HG02938 (cell line): ENCODE data around the gene ABAT.
"Not testable (repeated sequence)": the region's sequence is repeated elsewhere in the genome, so short reads cannot be mapped to it uniquely, and the experiment has no call there.

ENCODE experiments used
- ATAC-seq: cut with Tn5 transposase; IDR thresholded peaks from one replicate; pipeline ENCODE4 v1.9.1; 2021; ENCODE audit warnings: mild to moderate bottlenecking, moderate library complexity; ENCODE audit not compliant: unreplicated experiment

The ABAT gene

DNA sequence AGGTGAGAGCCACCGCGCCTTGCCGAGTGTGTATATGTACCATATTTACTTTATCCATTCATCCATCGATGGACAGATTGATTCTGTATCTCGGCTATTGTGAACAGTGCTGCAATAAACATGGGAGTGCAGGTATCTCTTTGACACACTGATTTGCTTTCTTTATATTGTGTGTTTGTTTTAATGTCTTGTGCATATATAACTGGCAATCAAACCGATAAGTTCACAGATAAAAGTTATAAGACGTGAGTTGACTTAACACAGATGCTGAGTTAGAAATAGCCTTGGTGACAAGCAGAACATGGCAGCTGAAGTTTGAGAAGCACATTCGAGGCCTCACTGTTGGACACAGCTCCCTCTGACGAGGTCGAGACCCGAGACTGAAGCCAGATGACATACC is 99.8 kb downstream of the ABAT start:
- no peak for ATAC-seq

DNA sequence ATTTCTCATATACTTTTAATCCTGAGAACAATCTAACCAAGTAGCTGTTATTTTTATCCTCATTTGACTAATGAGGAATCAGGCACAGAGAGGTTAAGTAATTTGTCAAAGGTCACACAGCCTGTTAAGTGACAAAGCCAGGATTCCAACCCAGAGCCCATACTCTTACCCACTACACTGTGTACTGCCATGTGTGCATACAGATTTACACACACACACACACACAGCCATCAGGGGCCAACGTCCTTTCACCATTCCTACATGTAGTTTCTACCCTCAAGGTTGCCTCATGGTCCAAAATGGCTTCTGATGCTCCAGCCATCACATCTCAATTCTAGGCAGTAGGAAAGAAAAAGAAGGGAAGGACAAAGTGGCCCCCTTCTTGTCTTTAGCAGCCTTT is 100.9 kb downstream of the ABAT start:
- no peak for ATAC-seq

DNA sequence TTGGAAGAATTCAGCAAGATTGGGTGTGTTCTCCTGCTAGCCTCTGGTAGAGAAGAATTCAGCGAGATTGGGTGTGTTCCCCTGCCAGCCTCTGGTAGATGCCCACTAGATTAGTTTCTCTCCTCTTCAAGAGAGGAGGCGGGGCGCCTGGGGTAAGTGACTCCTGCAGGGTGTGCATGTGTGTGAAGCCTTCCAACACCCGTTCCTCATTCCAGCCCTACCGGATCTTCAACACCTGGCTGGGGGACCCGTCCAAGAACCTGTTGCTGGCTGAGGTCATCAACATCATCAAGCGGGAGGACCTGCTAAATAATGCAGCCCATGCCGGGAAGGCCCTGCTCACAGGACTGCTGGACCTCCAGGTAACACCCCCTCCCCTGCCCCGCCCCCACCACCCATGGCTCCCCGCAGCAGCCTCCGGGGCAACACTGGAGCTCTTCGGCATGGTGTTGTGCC is 101.7 kb downstream of the ABAT start:
- ATAC-seq, result no peak

DNA sequence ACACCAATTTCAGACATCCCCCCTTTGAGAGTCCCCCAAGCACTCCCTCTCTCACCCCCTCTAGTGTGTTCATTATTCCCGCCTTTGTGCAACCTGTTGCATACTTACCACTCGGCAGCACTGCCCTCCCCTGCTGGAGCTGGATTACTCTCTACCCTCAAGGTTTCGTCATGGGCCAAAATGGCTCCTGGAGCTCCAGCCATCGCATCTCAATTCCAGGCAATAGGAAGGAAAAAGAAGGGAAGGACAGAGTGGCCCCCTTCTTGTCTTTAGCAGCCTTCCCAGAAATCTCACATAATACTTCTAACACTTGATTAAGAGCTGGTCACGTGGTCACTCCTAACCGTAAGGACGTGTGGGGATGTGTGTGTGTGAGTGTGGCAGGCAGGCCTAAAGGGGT is 102.8 kb downstream of the ABAT start:
- ATAC-seq, result no peak

DNA sequence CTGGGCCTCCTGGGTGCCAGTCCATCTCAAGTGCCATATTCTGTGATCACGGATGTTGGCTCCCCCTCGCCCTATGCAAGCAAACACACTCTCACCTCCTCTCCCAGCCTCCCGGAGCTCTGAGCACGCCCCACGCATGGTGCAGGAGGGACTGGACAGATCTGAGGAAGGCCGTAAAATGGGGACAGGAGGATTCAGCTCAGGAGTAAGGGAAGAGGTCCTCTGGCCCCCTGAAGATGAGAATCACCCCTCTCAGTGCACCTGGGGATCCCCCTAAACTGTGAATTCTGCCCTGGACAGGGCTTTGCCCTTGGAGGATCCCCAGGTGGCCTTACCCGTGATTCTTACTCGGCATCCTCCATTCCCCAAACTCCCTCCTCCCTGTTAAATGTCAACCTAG is 107.4 kb downstream of the ABAT start:
- no peak for ATAC-seq

DNA sequence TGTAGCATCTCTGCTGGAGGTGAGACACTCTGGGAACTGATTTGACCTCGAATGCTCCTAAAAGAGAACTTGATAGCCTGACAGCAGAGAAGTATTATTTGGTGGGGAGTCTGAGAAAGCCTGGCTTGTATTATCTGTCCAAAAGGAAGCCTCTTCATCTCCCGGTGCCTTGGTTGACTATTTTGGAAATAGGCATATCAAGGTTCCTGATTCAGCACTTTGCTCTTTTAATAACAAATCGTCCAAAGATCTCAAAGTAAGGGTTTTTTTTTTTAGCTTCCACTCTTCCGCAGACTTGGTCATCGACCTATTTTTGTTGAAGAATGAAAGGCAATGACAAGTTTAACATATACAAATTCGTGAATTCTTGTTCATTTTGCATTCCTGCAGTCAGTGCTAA is 108.3 kb downstream of the ABAT start:
- no peak for ATAC-seq

DNA sequence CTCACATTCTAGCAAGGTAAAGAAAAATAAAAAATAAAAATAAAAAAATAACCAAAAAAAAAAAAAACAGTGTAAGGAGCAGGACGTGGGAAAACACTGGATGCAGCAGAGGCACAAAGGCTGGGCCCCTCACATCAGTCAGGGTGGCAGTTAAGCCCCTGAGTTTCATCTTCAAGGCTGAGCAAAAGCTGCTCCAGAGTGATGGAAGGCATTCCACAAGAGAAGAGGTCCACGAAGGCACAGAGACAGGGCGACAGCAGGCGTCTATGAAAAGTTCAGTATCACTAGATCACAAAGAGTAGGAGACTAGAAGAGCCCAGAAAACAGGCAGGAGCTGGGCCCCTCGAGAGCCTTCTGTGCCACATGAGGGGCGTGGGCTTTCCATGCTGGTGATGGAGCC is 111.0 kb downstream of the ABAT start:
- ATAC-seq, result no peak

DNA sequence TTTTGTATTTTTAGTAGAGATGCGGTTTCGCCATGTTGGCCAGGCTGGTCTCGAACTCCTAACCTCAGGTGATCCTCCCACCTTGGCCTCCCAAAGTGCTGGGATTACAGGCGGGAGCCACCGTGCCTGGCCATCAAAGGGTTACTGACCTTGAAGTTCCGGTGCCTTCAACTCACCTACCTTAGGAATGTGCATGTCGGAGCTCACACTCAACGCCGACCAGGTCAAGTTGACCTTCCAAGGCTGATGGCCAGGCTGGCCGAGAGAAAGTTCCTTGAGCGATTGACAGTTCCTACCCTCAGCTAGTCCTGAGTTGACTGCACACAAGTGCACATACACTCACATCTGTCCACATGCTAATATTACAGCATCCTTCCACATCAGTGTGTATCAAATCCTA is 111.9 kb downstream of the ABAT start:
- not testable (repeated sequence) for ATAC-seq

DNA sequence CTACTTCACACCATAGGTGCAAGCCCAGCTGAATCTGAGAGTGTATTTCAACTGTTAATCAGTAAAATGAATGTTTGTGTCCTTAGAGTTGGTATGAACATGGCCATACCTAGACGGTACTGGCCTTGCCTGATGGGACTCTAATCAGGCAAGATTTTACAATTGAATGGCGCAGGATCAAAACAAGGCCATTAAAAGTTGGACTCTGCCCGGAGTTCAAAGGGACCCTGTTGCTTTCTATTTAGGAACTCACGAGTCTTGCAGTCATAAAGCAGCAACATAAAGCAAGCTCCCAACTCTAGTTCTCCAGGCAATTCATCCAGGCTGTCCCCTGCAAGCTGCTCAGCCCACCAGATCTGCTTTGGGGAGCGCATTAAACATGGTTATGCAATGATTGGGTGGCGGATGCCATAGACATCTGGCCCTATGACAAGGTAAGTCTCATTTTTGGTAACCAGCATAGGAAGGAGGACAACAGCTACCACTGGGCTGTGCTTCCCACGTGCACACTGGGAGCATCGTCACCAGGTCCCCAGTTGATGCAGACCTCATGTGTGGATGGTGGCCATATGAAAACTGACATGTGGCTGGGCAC is 114.3 kb downstream of the ABAT start:
- ATAC-seq, result no peak

DNA sequence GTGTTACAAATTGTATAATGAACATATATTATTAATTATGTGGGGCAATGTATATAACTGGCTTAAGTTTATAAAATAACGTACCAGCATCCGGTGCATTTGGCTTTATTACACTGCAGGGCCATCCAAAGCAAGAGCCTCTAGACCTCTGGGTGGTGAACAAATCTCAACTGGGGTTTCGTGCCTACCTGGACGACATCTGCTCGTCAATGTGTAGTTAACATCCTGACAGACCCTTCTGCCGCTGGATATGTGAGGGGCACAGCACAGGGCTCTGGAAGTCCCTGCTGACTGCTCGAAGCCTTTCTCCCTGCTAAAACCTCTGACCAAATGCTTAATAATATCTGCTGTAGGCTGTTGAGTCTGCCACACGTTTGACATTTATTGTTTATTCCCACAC is 120.7 kb downstream of the ABAT start:
- no peak for ATAC-seq

DNA sequence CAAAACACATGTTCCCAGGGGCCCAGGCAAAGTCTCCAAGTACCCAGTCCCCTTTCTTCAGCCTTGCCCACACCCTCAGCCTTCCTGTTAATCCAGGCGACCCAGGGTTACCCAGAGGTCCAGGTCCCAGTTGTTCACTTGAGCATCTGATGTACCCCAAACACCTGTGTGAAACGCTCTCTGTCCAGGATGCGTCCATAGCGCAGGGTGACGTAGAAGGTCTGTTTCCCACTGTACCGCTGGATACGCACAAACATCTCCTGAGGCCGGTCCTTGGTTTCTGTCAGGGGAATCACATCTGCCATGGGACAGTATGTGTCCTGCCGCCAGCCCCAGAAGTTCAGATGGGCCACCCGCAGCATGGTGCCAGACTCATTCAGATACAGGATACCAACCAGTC is 121.4 kb downstream of the ABAT start:
- no peak for ATAC-seq

DNA sequence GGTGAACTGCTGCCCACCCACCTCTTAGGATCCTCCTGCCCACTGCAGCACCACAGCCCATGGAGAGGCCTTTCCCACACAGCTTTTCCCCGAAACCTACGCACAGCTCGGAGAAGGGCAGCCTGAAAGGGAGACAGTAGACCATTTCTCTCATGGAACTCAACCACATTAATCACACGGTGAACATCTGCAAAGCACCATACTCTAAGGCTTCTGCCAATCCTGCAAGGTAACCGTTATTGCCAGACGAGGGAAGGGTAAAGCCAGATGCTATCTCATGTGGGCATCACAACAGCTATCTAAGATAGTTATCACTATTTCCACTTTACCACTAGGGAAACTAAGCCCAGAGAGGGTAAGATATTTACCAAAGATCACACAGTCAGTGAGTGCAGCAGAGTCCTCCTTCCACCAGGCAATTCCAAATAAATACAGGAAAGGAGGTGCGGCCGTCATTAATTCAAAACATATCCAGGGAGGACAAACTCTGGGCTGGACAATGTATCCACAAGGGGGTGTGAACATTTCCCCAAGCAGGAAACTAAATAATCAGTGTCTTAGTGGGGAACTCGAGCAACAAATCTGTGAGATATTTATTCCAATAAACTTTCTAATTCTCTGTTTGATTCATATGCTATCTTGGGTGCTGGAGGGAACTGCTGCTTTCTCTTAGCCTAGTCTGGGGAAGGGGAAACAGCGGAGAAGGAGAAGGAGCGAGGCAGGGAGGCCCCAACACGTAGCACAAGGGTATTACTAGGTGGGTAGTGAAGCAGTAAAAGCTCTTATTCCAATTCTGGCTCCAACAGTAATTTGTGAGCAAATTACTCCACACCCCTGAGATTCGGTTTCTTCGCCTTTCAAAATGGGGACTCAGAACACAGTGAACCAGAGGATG is 122.3 kb downstream of the ABAT start:
- no peak for ATAC-seq

DNA sequence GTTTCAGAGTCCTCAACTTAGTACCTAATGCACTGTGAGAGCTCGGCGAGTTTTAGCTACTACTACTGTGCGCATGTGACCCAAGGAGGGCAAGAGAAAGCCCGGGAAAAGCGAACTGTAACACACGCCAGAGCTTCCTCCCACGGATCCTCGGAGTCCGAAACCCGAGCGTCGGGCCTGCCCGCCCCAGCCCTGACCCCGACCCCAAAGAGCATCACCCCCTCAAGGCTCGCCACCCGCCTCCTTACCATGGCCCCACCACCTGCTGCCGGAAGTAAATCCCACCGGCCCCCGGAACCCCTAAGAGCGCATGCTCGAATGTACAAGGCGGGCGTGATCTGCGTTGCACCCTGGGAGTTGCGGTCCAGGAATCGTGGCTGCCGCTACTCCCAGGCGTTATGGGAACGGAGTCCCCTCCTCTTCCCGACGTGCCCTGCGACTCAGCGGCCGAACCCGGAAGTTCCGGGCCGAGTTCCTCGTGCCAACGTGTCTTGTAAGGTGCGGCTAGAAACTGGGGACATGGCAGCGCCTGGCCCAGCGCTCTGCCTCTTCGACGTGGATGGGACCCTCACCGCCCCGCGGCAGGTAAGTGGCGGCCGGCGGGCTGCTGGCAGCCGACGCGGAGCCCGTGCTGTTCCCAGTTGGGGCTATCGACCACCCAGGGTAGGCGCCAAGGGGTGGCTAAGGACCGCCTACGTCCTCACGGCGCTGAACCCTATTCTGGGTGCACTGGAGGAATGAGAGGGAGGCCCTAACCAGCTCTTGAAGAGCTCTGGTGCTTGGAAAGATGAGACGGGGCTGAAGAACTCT is 123.2 kb downstream of the ABAT start, which contains the start of the genes PMM2 and TMEM186:
Gene PMM2, plus strand, starts transcription at position 476 of the 810 bp plus-strand sequence. Its CDS starts 44 bp downstream, at position 520.
Gene TMEM186, minus strand, starts transcription at position 276 of the 810 bp plus-strand sequence. Its CDS starts 25 bp downstream, at position 251.
- peak; percentile 87 for ATAC-seq

DNA sequence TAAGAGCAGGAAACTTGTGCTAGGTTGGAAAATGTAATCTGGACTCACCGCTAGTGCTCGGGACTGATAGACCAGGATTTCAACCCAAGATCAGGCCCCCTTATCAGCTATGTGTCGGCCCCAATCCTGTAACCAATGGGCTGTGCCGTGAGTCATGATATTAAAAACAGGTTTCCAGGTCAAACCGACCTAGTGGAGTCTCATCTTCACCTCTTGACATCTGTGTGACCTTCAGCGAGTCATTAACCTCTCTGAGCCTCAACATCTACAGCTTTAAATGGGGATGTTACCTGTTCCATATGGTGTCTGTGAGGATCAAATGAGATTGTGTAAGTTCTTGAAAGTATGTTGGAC is 123.7 kb downstream of the ABAT start:
- ATAC-seq, result peak; percentile 9

DNA sequence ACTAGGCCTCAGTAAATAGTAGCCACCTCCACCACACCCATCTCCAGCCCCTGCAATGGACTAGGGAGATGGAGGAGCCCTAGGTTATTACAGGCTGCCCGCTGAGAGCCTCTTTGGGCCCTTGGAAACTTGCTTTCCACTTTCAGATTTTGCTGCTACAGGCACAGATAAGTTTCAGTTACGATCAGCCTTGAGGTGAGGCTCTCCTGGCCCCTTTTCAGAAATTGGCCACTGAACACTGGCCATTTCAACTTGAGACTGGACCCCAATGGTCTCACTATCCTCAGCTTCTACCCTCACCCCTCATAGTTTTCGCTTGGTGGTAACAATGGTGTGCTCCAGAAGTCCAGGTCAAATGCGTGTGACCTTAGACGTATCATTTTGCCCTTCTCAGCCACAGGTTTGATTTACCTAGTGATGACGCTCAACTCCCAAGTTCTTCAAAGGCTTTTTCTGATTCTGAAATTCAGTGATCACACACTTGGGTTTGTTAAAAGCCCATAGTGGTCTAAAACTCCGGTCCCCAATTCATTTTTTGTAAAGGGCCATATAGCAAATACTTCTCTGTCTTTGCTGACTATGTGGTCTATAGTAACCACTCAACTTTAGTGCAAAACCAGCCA is 124.2 kb downstream of the ABAT start:
- ATAC-seq, result no peak

DNA sequence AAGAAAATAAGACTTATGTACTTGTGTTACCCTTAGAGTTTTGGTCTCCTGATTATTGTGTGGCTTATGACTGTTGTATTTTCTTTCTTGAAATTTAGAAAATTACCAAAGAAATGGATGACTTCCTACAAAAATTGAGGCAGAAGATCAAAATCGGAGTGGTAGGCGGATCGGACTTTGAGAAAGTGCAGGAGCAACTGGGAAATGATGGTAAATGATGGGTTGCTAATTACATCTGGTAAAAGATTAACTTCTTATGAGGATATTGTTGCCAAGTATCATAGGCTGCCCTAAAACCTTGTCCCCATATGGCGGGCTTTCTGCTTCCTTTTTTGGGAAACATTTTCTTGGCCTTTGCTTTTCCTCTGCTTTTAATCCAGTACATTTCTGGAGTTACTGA is 127.3 kb downstream of the ABAT start:
- ATAC-seq, result no peak

DNA sequence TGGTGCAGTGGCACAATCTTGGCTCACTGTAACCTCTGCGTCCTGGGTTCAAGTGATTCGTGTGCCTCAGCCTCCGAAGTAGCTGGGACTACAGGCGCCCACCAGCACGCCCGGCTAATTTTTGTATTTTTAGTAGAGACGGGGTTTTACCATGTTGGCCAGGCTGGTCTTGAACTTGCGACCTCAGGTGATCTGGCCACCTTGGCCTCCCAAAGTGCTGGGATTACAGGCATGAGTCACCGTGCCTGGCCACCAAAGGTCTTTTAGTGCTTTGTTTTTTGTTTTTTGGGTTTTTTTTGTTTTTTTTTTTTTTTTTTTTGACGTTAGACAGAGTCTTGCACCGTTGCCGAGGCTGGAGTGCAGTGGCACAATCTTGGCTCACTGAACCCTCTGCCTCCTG is 129.3 kb downstream of the ABAT start:
- ATAC-seq, result not testable (repeated sequence)

DNA sequence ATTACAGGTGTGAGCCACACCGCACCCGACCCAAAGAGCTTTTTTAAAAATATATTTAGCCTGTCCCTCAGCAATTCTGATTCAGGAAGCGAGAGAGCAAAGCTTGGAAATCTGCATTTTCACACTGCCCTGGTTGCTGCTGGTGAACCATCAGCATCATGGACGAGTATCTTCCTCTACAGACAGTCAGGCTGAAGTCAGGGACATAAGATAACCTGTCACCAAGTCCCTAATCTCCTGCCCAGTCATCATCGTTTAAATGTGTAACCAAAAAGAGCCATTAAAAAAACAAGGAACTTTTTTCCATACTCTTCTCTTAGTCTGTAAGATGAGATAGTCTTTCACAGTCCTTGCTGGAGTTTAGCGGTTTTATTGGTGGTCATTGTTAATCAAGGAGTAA is 129.9 kb downstream of the ABAT start:
- ATAC-seq, result no peak

DNA sequence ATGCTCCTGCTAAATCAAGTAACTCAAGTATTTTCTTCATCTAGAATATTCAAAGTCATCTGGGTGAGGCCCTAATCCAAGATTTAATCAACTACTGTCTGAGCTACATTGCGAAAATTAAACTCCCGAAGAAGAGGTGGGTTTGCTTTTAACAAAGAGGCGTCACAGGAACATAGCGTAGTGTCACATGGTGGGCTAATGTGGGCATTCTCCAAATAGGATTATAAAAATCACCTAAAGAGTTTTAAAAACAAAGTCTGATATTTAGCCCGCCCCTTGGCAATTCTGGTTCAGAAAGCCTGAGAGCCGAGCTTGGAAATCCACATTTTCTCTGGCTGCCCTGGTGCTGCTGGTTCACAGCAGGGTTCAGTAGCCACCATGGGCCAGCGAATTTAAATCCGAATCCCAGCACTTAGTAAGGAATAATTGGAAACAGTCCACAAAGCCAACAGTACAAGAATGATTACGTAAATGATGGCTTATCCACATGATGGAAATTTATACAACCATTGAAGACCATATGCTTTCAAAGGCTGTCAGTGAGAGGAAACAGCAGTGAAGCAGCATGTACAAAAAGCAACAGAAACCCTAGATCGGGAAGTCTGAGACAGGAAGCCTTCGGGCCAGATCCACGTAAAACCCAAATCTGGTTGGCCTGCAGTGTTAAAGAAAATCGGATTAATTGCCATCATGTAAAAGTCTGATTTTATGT is 132.0 kb downstream of the ABAT start:
- no peak for ATAC-seq

DNA sequence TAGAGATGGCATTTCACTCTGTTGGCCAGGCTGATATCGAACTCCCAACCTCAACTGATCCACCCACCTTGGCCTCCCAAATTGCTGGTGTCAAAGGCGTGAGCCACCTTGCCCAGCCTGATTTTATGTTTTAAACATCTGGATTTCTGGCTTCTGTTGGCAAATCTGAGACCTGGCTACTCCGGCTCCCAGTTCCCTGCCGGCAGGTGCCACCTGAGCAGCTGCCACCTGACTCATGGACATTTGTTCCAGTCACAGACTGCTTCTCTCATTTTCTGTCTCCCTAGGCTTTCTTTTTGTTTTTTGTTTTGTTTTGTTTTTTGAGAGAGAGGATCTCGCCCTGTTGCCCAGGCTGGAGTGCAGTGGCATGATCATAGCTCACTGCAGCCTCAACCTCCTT is 132.8 kb downstream of the ABAT start:
- no peak for ATAC-seq
